HFFc6 (cell line): ENCODE data around the gene PXT1. TPM values are rescaled to one million over a fixed set of nuclear protein-coding genes. Genes with fewer than 3 reads are reported as not detected.

Source experiments
- DNase-seq: peaks from one replicate; pipeline ENCODE4 v3.0.0-alpha.2; 2018
- H3K27ac Mint-ChIP-seq: 2 replicates; pipeline ENCODE4 v1.8.0; 2020; ENCODE audit warnings: mild to moderate bottlenecking, mixed read lengths
- H3K27me3 Mint-ChIP-seq: 2 replicates; pipeline ENCODE4 v1.8.0; 2021; ENCODE audit warnings: mild to moderate bottlenecking, moderate library complexity, mixed read lengths; ENCODE audit not compliant: insufficient read depth
- H3K36me3 Mint-ChIP-seq: 2 replicates; pipeline ENCODE4 v1.8.0; 2021; ENCODE audit warnings: low read depth, mixed read lengths
- H3K4me1 Mint-ChIP-seq: 2 replicates; pipeline ENCODE4 v1.8.0; 2020; ENCODE audit warnings: low read depth, mixed read lengths
- H3K4me3 Mint-ChIP-seq: 2 replicates; pipeline ENCODE4 v1.8.0; 2020; ENCODE audit warnings: mild to moderate bottlenecking, moderate library complexity, mixed read lengths
- H3K9me3 Mint-ChIP-seq: 2 replicates; pipeline ENCODE4 v1.8.0; 2020; ENCODE audit warnings: mild to moderate bottlenecking, mixed read lengths
- total RNA-seq, 6 experiments: library from RNA; stranded (reverse); fragmentation: NEBNext Ultra II Directional; extraction: Animal tissue kit (Norgen Biotek cat#: 25700); gene quantifications; 2 replicates in 1 of 6; 3 replicates in 5 of 6; pipeline ENCODE4 v1.2.3, GENCODE V29; 2021
- TF ChIP-seq, protein P1 (sequence below): fragments of 200-600 bp; sonication (generic); IDR thresholded peaks from 2 replicates; pipeline ENCODE4 v1.5.0; 2021; ENCODE audit warnings: antibody characterized with exemption, mild to moderate bottlenecking

The PXT1 gene
- total RNA-seq, 6 experiments from 2014 or later, result 0.09 to 0.12 (median 0.09) TPM; not detected in 3

GRCh38 chr6:36443471-36444428, 1.1 kb upstream of the PXT1 start:
- Mint-ChIP-seq H3K27ac (peak overlapping the region; percentile 93), H3K27me3 (peaks cover 2% of the 10 kb centered on the region; the same call in 1 of the 2 replicates), H3K9me3 (peaks cover 3% of the 10 kb centered on the region), H3K4me1 (peaks cover 44% of the 10 kb centered on the region), H3K36me3 (peaks cover 32% of the 10 kb centered on the region), H3K4me3 (peak overlapping the region; percentile 98)
- TF ChIP-seq, protein P1, sequence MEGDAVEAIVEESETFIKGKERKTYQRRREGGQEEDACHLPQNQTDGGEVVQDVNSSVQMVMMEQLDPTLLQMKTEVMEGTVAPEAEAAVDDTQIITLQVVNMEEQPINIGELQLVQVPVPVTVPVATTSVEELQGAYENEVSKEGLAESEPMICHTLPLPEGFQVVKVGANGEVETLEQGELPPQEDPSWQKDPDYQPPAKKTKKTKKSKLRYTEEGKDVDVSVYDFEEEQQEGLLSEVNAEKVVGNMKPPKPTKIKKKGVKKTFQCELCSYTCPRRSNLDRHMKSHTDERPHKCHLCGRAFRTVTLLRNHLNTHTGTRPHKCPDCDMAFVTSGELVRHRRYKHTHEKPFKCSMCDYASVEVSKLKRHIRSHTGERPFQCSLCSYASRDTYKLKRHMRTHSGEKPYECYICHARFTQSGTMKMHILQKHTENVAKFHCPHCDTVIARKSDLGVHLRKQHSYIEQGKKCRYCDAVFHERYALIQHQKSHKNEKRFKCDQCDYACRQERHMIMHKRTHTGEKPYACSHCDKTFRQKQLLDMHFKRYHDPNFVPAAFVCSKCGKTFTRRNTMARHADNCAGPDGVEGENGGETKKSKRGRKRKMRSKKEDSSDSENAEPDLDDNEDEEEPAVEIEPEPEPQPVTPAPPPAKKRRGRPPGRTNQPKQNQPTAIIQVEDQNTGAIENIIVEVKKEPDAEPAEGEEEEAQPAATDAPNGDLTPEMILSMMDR, result peak; percentile 45
- DNase-seq, result peak; percentile 15

GRCh38 chr6:36442103-36442670, 467 bp downstream of the PXT1 start:
- H3K27ac Mint-ChIP-seq, result peak overlapping the region; percentile 93
- no peak for DNase-seq
- H3K9me3 Mint-ChIP-seq, result no peaks in the 10 kb centered on the region
- H3K4me3 Mint-ChIP-seq, result peak overlapping the region; percentile 98
- peaks cover 2% of the 10 kb centered on the region; the same call in 1 of the 2 replicates for H3K27me3 Mint-ChIP-seq
- H3K4me1 Mint-ChIP-seq, result peaks cover 45% of the 10 kb centered on the region
- TF ChIP-seq, protein P1, result no peak
- peaks cover 23% of the 10 kb centered on the region for H3K36me3 Mint-ChIP-seq

DNA sequence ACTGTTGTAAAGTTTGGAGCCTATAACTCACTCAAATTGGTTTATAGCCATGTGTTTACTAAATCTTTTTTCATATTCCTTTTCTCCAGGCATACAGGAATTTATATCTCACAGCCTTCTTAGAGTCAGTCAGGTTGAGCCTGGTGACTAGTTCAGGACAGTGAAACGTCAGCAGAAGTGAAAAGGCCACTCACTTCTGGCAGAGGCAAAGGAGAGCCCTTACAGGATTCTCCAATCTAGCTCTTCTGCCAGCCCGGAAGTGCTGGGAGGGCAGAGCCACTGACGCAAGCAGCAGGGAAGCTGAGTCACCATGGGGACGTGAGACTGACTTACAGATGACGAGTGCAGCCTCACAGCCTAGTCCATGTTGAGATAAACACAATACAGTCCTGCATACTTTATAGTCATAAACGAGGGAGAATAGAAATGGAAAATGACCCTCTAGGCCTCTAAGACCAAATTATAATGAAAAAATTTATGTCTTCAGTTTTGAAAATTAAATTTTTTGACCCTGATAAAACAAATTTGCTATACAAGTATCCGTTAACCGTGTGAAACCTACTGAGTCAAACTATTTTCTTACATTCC, 1.3 kb downstream of the PXT1 start:
- Mint-ChIP-seq H3K9me3 (no peaks in the 10 kb centered on the region), H3K27ac (peak overlapping the region; percentile 93), H3K4me3 (peak overlapping the region; percentile 60), H3K4me1 (peaks cover 53% of the 10 kb centered on the region), H3K27me3 (peaks cover 2% of the 10 kb centered on the region; the same call in 1 of the 2 replicates), H3K36me3 (peaks cover 23% of the 10 kb centered on the region)
- TF ChIP-seq, protein P1, result no peak
- peak; percentile 99 for DNase-seq

GRCh38 chr6:36436466-36436865, 6.2 kb downstream of the PXT1 start:
- Mint-ChIP-seq H3K4me3 (peak overlapping the region; percentile 13; the same call in 1 of the 2 replicates), H3K27ac (peak overlapping the region; percentile 67), H3K4me1 (peaks cover 53% of the 10 kb centered on the region), H3K9me3 (peaks cover 6% of the 10 kb centered on the region; the same call in 1 of the 2 replicates), H3K36me3 (peaks cover 6% of the 10 kb centered on the region), H3K27me3 (no peaks in the 10 kb centered on the region)
- peak; percentile 30 for DNase-seq
- TF ChIP-seq, protein P1, result no peak

DNA sequence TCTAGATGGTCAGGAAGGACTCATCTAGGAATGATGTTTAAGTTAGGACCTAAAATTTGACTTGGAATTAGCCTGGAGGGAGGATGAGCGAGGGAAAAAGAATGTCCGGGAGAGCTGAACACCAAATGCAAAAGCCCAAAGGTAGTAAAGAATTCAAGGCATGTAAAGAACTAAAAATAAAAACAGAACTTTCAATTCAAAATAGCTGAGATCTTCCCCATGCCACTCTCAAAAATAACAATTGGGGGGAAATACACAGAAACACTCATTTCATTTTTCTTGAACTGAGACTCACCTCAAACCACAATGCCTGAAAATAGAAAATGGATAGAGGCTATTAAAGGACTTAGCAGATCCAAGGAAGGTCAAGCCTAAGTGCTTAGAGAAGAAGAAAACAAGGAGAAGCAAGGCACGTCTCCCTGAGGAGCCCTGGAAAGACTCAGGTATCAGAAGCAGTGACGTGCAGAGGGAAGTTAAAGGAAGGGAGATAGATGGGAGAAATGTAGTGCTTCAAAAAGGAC, 10.4 kb downstream of the PXT1 start:
- peaks cover 6% of the 10 kb centered on the region for H3K36me3 Mint-ChIP-seq
- H3K4me3 Mint-ChIP-seq, result peak overlapping the region; percentile 77
- peaks cover 6% of the 10 kb centered on the region; the same call in 1 of the 2 replicates for H3K9me3 Mint-ChIP-seq
- H3K27ac Mint-ChIP-seq, result peak overlapping the region; percentile 85
- TF ChIP-seq, protein P1, result no peak
- no peaks in the 10 kb centered on the region for H3K27me3 Mint-ChIP-seq
- peak; percentile 53 for DNase-seq
- peaks cover 68% of the 10 kb centered on the region for H3K4me1 Mint-ChIP-seq
